ENCODE results near the gene RAB26. TPM values are rescaled to one million over a fixed set of nuclear protein-coding genes. Genes with fewer than 3 reads are reported as not detected.
A peak's percentile ranks its signal among the peaks of the same experiment; 100 is the strongest.

The RAB26 gene
- total and polyA plus RNA-seq, 2 of the 13 experiments (the other 11 are each of a cell fraction or from before 2014, with no cell fraction given), result 0.86 to 3.6 TPM

DNA sequence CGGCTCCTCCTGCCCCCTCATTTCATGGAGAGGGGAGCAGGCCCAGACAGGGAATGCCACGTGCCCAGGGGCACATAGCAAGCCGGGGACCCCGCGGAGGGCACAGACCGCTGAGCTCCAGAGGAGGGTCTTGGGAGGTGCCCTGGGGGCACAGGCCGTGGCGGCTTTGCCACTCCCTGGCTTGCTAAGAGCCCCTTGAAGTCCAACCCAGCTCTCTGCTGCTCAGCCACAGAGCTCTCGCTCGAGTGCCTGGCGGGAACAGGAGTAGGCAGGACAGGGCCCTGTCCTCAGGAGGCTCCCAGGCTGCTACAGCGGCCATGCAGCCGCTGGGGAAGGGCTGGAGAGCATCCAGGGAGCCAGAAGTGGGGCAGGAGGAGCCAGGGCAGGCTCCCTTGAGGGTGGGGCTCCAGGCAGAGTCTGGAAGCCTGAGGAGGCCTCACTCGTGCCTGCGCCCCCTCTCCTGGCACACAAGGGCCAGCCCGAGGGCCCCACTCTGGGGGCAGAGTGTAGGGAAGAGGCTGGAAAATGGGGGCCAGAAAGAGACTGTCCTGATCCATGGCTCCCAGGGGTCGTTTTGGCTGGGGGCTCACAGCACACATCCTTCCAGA, 4.4 kb upstream of the RAB26 start:
- CTCF ChIA-PET (ENCODE audit: low intra/inter-chr PET ratio, low total read pairs), result no interaction called here

DNA sequence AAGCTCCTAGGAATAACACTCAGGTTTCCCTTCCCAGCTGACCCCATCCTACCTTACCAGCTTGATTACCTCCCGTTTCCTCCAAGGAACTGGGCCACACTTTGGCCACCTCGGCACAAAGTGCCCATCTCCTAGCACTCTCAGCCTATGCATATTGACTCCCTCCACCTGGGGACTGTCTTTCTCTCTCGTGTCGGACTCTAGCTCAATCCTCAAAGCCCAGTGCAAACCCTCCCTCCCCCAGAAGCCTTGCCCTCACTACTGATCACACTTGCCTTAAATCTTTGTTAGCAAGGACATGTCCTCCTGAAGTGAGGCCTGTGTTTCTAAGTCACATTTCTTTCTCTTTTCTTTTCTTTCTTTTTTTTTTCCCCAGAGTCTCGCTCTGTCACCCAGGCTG, 2.6 kb upstream of the RAB26 start:
- Histone ChIP-seq H3K9ac (ENCODE audit: insufficient read depth, low read depth, low read length) (no peak overlapping the region), H2AFZ (ENCODE audit: low read length) (no peak overlapping the region), H3K79me2 (ENCODE audit: insufficient read depth, low read length) (no peaks in the 10 kb centered on the region), H4K20me1 (ENCODE audit: insufficient read depth, low read length) (peaks cover 26% of the 10 kb centered on the region), H3K4me1 (ENCODE audit: insufficient read depth, low read length) (peaks cover 54% of the 10 kb centered on the region), H3K4me3 (replicated peaks in 1 of 3; ENCODE audit: insufficient read depth in 1 of 3, low read depth in 2 of 3, low read length in 3 of 3) (no peak overlapping the region), H3K27me3 (ENCODE audit: control insufficient read depth in 1 of 2, insufficient read depth in 2 of 2, low read length in 2 of 2) (peaks cover 3 to 32% of the 10 kb centered on the region in 2 experiments), H3K27ac (ENCODE audit: extremely low read length, insufficient read depth, low read length) (no peak overlapping the region), H3K4me2 (ENCODE audit: low read depth, low read length) (no peak overlapping the region), H3K36me3 (replicated peaks in 1 of 2; ENCODE audit: control insufficient read depth in 1 of 2, insufficient read depth in 2 of 2, low read length in 2 of 2) (no peaks in the 10 kb centered on the region), H3K9me3 (ENCODE audit: low read length) (no peaks in the 10 kb centered on the region)
- CTCF ChIA-PET (ENCODE audit: low intra/inter-chr PET ratio, low total read pairs), result no interaction called here
- in situ Hi-C loops (cut with HindIII; ENCODE audit: extremely low pct_ligation_motif_present, low pct_unique_long_range_greater_than_20kb) (loop anchor here (5.0 to 10.0 kb wide), 2 partner anchors 61 to 124 kb away; no protein-coding TSS in a partner anchor), intact Hi-C loops (cut with micrococcal nuclease; ENCODE audit: unreplicated experiment) (no loop called here)
- DNase-seq (ENCODE audit: low spot score) (no peak), ATAC-seq (no peak), FAIRE-seq (no peak)
- POLR2A ChIA-PET, result interaction anchor here (1.3 to 3.2 kb wide), 3 partner anchors 10 to 181 kb away, joined by 3 to 24 read pairs (median 9); partner anchors contain the start of genes RPS2 and TRAF7
- BruUV-seq (replicated peaks), result no TSS peak
- WGBS (ENCODE audit: low lambda C conversion rate), result 31% methylated on average over 5 of the region's 5 CpGs
- TF ChIP-seq ZC3H4 (CRISPR knock-in tag; IDR thresholded peaks at IDR 0.05; ENCODE audit: borderline replicate concordance) (no peak), HDAC6 (IDR thresholded peaks at IDR 0.05; ENCODE audit: low read depth, low read length) (no peak), ZNF430 (CRISPR knock-in tag; IDR thresholded peaks at IDR 0.05) (no peak), ZNF660 (CRISPR knock-in tag; IDR thresholded peaks at IDR 0.05; ENCODE audit: borderline replicate concordance, low read depth) (no peak), EEA1 (CRISPR knock-in tag; IDR thresholded peaks at IDR 0.05; ENCODE audit: borderline replicate concordance) (no peak), ZNF724P (CRISPR knock-in tag; IDR thresholded peaks at IDR 0.05; ENCODE audit: borderline replicate concordance) (no peak), KLF12 (CRISPR knock-in tag; IDR thresholded peaks at IDR 0.05; ENCODE audit: borderline replicate concordance) (no peak), DNMT1 (CRISPR knock-in tag; IDR thresholded peaks at IDR 0.05) (no peak), KDM5B (CRISPR knock-in tag; IDR thresholded peaks at IDR 0.05; ENCODE audit: borderline replicate concordance) (no peak), ZNF224 (CRISPR knock-in tag; IDR thresholded peaks at IDR 0.05) (no peak), MTERF4 (CRISPR knock-in tag; IDR thresholded peaks at IDR 0.05) (no peak)
- TF ChIP-seq, protein P1, sequence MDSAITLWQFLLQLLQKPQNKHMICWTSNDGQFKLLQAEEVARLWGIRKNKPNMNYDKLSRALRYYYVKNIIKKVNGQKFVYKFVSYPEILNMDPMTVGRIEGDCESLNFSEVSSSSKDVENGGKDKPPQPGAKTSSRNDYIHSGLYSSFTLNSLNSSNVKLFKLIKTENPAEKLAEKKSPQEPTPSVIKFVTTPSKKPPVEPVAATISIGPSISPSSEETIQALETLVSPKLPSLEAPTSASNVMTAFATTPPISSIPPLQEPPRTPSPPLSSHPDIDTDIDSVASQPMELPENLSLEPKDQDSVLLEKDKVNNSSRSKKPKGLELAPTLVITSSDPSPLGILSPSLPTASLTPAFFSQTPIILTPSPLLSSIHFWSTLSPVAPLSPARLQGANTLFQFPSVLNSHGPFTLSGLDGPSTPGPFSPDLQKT (CRISPR knock-in tag; IDR thresholded peaks at IDR 0.05; ENCODE audit: borderline replicate concordance), result no peak
- TF ChIP-seq, protein P2, sequence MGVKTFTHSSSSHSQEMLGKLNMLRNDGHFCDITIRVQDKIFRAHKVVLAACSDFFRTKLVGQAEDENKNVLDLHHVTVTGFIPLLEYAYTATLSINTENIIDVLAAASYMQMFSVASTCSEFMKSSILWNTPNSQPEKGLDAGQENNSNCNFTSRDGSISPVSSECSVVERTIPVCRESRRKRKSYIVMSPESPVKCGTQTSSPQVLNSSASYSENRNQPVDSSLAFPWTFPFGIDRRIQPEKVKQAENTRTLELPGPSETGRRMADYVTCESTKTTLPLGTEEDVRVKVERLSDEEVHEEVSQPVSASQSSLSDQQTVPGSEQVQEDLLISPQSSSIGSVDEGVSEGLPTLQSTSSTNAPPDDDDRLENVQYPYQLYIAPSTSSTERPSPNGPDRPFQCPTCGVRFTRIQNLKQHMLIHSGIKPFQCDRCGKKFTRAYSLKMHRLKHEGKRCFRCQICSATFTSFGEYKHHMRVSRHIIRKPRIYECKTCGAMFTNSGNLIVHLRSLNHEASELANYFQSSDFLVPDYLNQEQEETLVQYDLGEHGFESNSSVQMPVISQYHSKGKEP (CRISPR knock-in tag; IDR thresholded peaks at IDR 0.05), result no peak

More for the DNA sequence above, 4.4 kb upstream of the RAB26 start:
- ATAC-seq (no peak), DNase-seq (ENCODE audit: low spot score) (no peak), FAIRE-seq (no peak)
- no peaks in the 10 kb centered on the region for H3K9me3 ChIP-seq (ENCODE audit: low read length)
- no peak overlapping the region for H3K4me2 ChIP-seq (ENCODE audit: low read depth, low read length)
- no peaks in the 10 kb centered on the region for H3K36me3 ChIP-seq (replicated peaks in 1 of 2; ENCODE audit: control insufficient read depth in 1 of 2, insufficient read depth in 2 of 2, low read length in 2 of 2)
- H3K4me3 ChIP-seq (replicated peaks in 1 of 3; ENCODE audit: insufficient read depth in 1 of 3, low read depth in 2 of 3, low read length in 3 of 3), result no peak overlapping the region
- TF ChIP-seq RAD21 (CRISPR knock-in tag; IDR thresholded peaks at IDR 0.05), result 0 out of 2 replicates have a peak, but pooled peaks have one; percentile 3
- TF ChIP-seq HIVEP1 (CRISPR knock-in tag; IDR thresholded peaks at IDR 0.05), result no peak
- no peak overlapping the region for H3K9ac ChIP-seq (ENCODE audit: insufficient read depth, low read depth, low read length)
- POLR2A ChIA-PET, result interaction anchor here (1.0 kb wide), 1 partner anchor 11 kb away, joined by 3 read pairs; the partner anchor contains the start of gene TRAF7
- no TSS peak for BruUV-seq (replicated peaks)
- H3K4me1 ChIP-seq (ENCODE audit: insufficient read depth, low read length), result peaks cover 48% of the 10 kb centered on the region
- in situ Hi-C loops (cut with HindIII; ENCODE audit: extremely low pct_ligation_motif_present, low pct_unique_long_range_greater_than_20kb) (loop anchor here (10.0 kb wide), 1 partner anchor 59 kb away; no protein-coding TSS in a partner anchor), intact Hi-C loops (cut with micrococcal nuclease; ENCODE audit: unreplicated experiment) (no loop called here)
- no peaks in the 10 kb centered on the region for H3K79me2 ChIP-seq (ENCODE audit: insufficient read depth, low read length)
- WGBS (ENCODE audit: low lambda C conversion rate), result 38% methylated on average over 13 of the region's 17 CpGs
- H3K27me3 ChIP-seq (ENCODE audit: control insufficient read depth in 1 of 2, insufficient read depth in 2 of 2, low read length in 2 of 2), result peaks cover 3 to 32% of the 10 kb centered on the region in 2 experiments
- H3K27ac ChIP-seq (ENCODE audit: extremely low read length, insufficient read depth, low read length), result no peak overlapping the region
- H4K20me1 ChIP-seq (ENCODE audit: insufficient read depth, low read length), result peaks cover 8% of the 10 kb centered on the region
- no peak overlapping the region for H2AFZ ChIP-seq (ENCODE audit: low read length)
